Mammary epithelial cell (primary cell): Measurements from ENCODE around the gene TSC2.

Experiments
- CTCF ChIP-seq, 2 donors: IDR thresholded peaks in 1 of 2; conservative IDR thresholded peaks in 1 of 2; 2 replicates each; pipeline ENCODE4 v1.5.1; 2011 to 2012; ENCODE audit warnings: inconsistent platforms in 2 of 2, low read length in 2 of 2, mild to moderate bottlenecking in 2 of 2, control low read depth in 1 of 2, low read depth in 1 of 2; ENCODE audit not compliant: insufficient read depth in 1 of 2; ENCODE audit errors: extremely low read depth in 1 of 2
- EZH2 ChIP-seq: IDR thresholded peaks from 2 replicates; pipeline ENCODE4 v1.6.1; 2012; ENCODE audit warnings: low read length, inconsistent platforms, borderline replicate concordance

GRCh38 chr16:2095918-2096582, 48.3 kb downstream of the TSC2 start:
- TF ChIP-seq CTCF (conservative IDR thresholded peaks at IDR 0.05 in 1 of 2, IDR thresholded peaks at IDR 0.05 in 1 of 2; ENCODE audit: extremely low read depth in 1 of 2, insufficient read depth in 1 of 2, low read depth in 1 of 2, low read length in 2 of 2) (no peak), EZH2 (no peak)
